GM12801 (cell line): Measurements from ENCODE around the gene OST4.

Experiments
- CTCF ChIP-seq: IDR thresholded peaks from one replicate; pipeline ENCODE4 v1.5.1; 2011; ENCODE audit warnings: control low read depth; ENCODE audit not compliant: insufficient read length; ENCODE audit errors: extremely low read depth

Gene OST4

GRCh38 chr2:27094353-27094984, 23.0 kb upstream of the OST4 start:
- no peak for TF ChIP-seq CTCF

GRCh38 chr2:27093430-27094352, 22.2 kb upstream of the OST4 start:
- TF ChIP-seq CTCF, result no peak

- TF ChIP-seq CTCF, result no peak
Observed at GRCh38 chr2:27092696-27093429, 21.4 kb upstream of the OST4 start.

GRCh38 chr2:27091746-27092695, 20.6 kb upstream of the OST4 start:
- no peak for TF ChIP-seq CTCF

- TF ChIP-seq CTCF, result no peak
Observed at GRCh38 chr2:27089111-27089954, 17.9 kb upstream of the OST4 start.

- no peak for TF ChIP-seq CTCF
Observed at GRCh38 chr2:27088634-27089033, 17.2 kb upstream of the OST4 start.
